ENCODE measurements around the gene SLC25A48.

The SLC25A48 gene

GRCh38 chr5:135883441-135883840 is 49.0 kb downstream of the SLC25A48 start:
- no peak for DNase-seq (ENCODE audit: low spot score)

GRCh38 chr5:135885031-135885430 is 50.6 kb downstream of the SLC25A48 start:
- no peak for DNase-seq (ENCODE audit: low spot score)

GRCh38 chr5:135886136-135886535 is 51.7 kb downstream of the SLC25A48 start:
- DNase-seq (ENCODE audit: low spot score), result no peak

- peak; percentile 62 for DNase-seq (ENCODE audit: low spot score)
Measured at GRCh38 chr5:135887447-135887864, 53.0 kb downstream of the SLC25A48 start.

GRCh38 chr5:135887881-135888614 is 53.6 kb downstream of the SLC25A48 start:
- DNase-seq (ENCODE audit: low spot score), result no peak

GRCh38 chr5:135890296-135890695 is 55.8 kb downstream of the SLC25A48 start:
- DNase-seq (ENCODE audit: low spot score), result no peak

- no peak for DNase-seq (ENCODE audit: low spot score)
Measured at GRCh38 chr5:135890867-135891266, 56.4 kb downstream of the SLC25A48 start.

GRCh38 chr5:135891268-135891667 is 56.8 kb downstream of the SLC25A48 start:
- DNase-seq (ENCODE audit: low spot score), result no peak

GRCh38 chr5:135891791-135892190 is 57.3 kb downstream of the SLC25A48 start:
- no peak for DNase-seq (ENCODE audit: low spot score)

- no peak for DNase-seq (ENCODE audit: low spot score)
Measured at GRCh38 chr5:135894276-135894675, 59.8 kb downstream of the SLC25A48 start.

- DNase-seq (ENCODE audit: low spot score), result no peak
Measured at GRCh38 chr5:135894789-135895188, 60.3 kb downstream of the SLC25A48 start.

GRCh38 chr5:135895474-135896006 is 61.1 kb downstream of the SLC25A48 start, which contains the start of gene IL9:
Gene IL9 (minus strand): TSS chr5:135895841. CDS start chr5:135895816, 25 bp downstream.
- DNase-seq (ENCODE audit: low spot score), result no peak

- DNase-seq (ENCODE audit: low spot score), result no peak
Measured at GRCh38 chr5:135898651-135899050, 64.2 kb downstream of the SLC25A48 start.

- no peak for DNase-seq (ENCODE audit: low spot score)
Measured at GRCh38 chr5:135900276-135900675, 65.8 kb downstream of the SLC25A48 start.

- DNase-seq (ENCODE audit: low spot score), result no peak
Measured at GRCh38 chr5:135901633-135902032, 67.2 kb downstream of the SLC25A48 start.

GRCh38 chr5:135905144-135905543 is 70.7 kb downstream of the SLC25A48 start:
- DNase-seq (ENCODE audit: low spot score), result no peak

- no peak for DNase-seq (ENCODE audit: low spot score)
Measured at GRCh38 chr5:135913713-135914626, 79.5 kb downstream of the SLC25A48 start.

GRCh38 chr5:135915466-135916001 is 81.1 kb downstream of the SLC25A48 start:
- no peak for DNase-seq (ENCODE audit: low spot score)

GRCh38 chr5:135916638-135917263 is 82.3 kb downstream of the SLC25A48 start:
- DNase-seq (ENCODE audit: low spot score), result no peak

GRCh38 chr5:135920199-135920598 is 85.7 kb downstream of the SLC25A48 start:
- no peak for DNase-seq (ENCODE audit: low spot score)

GRCh38 chr5:135921388-135921787 is 86.9 kb downstream of the SLC25A48 start:
- DNase-seq (ENCODE audit: low spot score), result no peak

Data from hematopoietic multipotent progenitor cell treated with erythropoietin and hydrocortisone succinate and interleukin-3 and kit ligand, for 17 days (in vitro differentiated cells).